HL-60 (cell line): ENCODE results near the gene AGAP6.
"Not testable (repeated sequence)": the region's sequence is repeated elsewhere in the genome, so short reads cannot be mapped to it uniquely, and the experiment has no call there.

Experiments
- GABPA ChIP-seq: IDR thresholded peaks from 2 replicates; pipeline ENCODE4 v1.6.1; 2012; ENCODE audit warnings: low read depth
- TF ChIP-seq, protein P1 (sequence below): IDR thresholded peaks from one replicate; pipeline ENCODE4 v1.5.1; 2011; ENCODE audit warnings: low read length, control low read depth, inconsistent platforms; ENCODE audit not compliant: insufficient read depth

DNA sequence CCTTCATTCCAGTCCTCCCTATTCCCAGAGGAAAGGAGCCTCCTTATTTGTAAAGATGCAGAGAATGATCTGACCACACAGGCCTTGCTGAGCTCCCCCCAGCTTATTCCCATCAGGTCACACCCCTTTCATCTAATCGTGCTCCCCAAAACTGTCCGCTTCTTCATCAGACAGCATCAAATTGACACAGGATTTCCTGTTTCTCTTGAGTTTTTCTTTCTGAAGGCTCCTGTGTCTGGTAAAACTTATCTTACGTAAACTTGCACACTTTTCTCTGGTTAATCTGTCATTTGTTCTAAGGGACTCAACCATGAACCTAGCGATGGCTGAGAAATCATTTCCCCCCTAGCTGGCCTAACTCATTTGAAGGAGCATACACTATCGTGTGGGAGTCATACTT lies 59.4 kb downstream of the AGAP6 start:
- TF ChIP-seq, protein P1, sequence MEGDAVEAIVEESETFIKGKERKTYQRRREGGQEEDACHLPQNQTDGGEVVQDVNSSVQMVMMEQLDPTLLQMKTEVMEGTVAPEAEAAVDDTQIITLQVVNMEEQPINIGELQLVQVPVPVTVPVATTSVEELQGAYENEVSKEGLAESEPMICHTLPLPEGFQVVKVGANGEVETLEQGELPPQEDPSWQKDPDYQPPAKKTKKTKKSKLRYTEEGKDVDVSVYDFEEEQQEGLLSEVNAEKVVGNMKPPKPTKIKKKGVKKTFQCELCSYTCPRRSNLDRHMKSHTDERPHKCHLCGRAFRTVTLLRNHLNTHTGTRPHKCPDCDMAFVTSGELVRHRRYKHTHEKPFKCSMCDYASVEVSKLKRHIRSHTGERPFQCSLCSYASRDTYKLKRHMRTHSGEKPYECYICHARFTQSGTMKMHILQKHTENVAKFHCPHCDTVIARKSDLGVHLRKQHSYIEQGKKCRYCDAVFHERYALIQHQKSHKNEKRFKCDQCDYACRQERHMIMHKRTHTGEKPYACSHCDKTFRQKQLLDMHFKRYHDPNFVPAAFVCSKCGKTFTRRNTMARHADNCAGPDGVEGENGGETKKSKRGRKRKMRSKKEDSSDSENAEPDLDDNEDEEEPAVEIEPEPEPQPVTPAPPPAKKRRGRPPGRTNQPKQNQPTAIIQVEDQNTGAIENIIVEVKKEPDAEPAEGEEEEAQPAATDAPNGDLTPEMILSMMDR, result not testable (repeated sequence)
- TF ChIP-seq GABPA, result not testable (repeated sequence)
